Central memory CD8-positive, alpha-beta T cell (primary cell): Measurements from ENCODE around the gene KCNQ4.

Source experiments
- ATAC-seq: fragments of 150-1000 bp; cut with Tn5 transposase; replicated peaks from 2 replicates; pipeline ENCODE4 v1.10.0; 2022; ENCODE audit warnings: mild to moderate bottlenecking, moderate FRiP score, moderate number of reproducible peaks; ENCODE audit not compliant: poor library complexity, severe bottlenecking; ENCODE audit errors: extremely low read depth
- DNase-seq, 2 donors: peaks; one replicate each; pipeline ENCODE4 v3.0.0; 2021; ENCODE audit warnings: low spot score in 2 of 2
- H3K27ac Mint-ChIP-seq: one replicate; pipeline ENCODE4 v1.8.0; 2022; ENCODE audit warnings: low read depth, mild to moderate bottlenecking, moderate library complexity, mixed read lengths
- H3K27me3 Mint-ChIP-seq: one replicate; pipeline ENCODE4 v1.8.0; 2022; ENCODE audit warnings: mixed read lengths
- H3K36me3 Mint-ChIP-seq: one replicate; pipeline ENCODE4 v1.8.0; 2022; ENCODE audit warnings: mild to moderate bottlenecking, moderate library complexity, mixed read lengths; ENCODE audit not compliant: insufficient read depth
- H3K4me1 Mint-ChIP-seq: one replicate; pipeline ENCODE4 v1.8.0; 2022; ENCODE audit warnings: mixed read lengths
- H3K4me3 Mint-ChIP-seq: one replicate; pipeline ENCODE4 v1.8.0; 2022; ENCODE audit warnings: mild to moderate bottlenecking, moderate library complexity, mixed read lengths
- H3K9me3 Mint-ChIP-seq: one replicate; pipeline ENCODE4 v1.8.0; 2022; ENCODE audit warnings: mixed read lengths

The KCNQ4 gene

GRCh38 chr1:40774266-40774998, 9.2 kb upstream of the KCNQ4 start:
- ATAC-seq = no peak
- peaks cover 32% of the 10 kb centered on the region for H3K36me3 Mint-ChIP-seq
- H3K27ac Mint-ChIP-seq = no peak overlapping the region
- no peaks in the 10 kb centered on the region for H3K9me3 Mint-ChIP-seq
- peak in 1 of 2 donors; percentile 51 for DNase-seq
- no peaks in the 10 kb centered on the region for H3K27me3 Mint-ChIP-seq
- no peaks in the 10 kb centered on the region for H3K4me1 Mint-ChIP-seq
- H3K4me3 Mint-ChIP-seq = no peak overlapping the region

GRCh38 chr1:40776236-40777072, 7.1 kb upstream of the KCNQ4 start:
- Mint-ChIP-seq H3K27me3 (peaks cover 5% of the 10 kb centered on the region), H3K36me3 (peaks cover 19% of the 10 kb centered on the region)
- no peak for ATAC-seq

GRCh38 chr1:40777224-40777970, 6.2 kb upstream of the KCNQ4 start:
- H3K9me3 Mint-ChIP-seq = no peaks in the 10 kb centered on the region
- no peaks in the 10 kb centered on the region for H3K4me1 Mint-ChIP-seq
- peaks cover 12% of the 10 kb centered on the region for H3K36me3 Mint-ChIP-seq
- DNase-seq (no peak), ATAC-seq (no peak)
- H3K27me3 Mint-ChIP-seq = peaks cover 13% of the 10 kb centered on the region
- H3K27ac Mint-ChIP-seq = no peak overlapping the region
- H3K4me3 Mint-ChIP-seq = no peak overlapping the region

More at GRCh38 chr1:40776236-40777072, 7.1 kb upstream of the KCNQ4 start:
- H3K4me1 Mint-ChIP-seq = no peaks in the 10 kb centered on the region
- H3K27ac Mint-ChIP-seq = peak overlapping the region; percentile 44
- no peak overlapping the region for H3K4me3 Mint-ChIP-seq
- H3K9me3 Mint-ChIP-seq = no peaks in the 10 kb centered on the region
- no peak for DNase-seq

- DNase-seq (no peak), ATAC-seq (no peak)
- Mint-ChIP-seq H3K27ac (no peak overlapping the region), H3K4me1 (peaks cover 11% of the 10 kb centered on the region), H3K4me3 (no peak overlapping the region), H3K9me3 (no peaks in the 10 kb centered on the region), H3K27me3 (peaks cover 44% of the 10 kb centered on the region), H3K36me3 (peaks cover 7% of the 10 kb centered on the region)
Observed at GRCh38 chr1:40780678-40781607, 2.6 kb upstream of the KCNQ4 start.

GRCh38 chr1:40781608-40781971, 2.0 kb upstream of the KCNQ4 start:
- H3K4me3 Mint-ChIP-seq = no peak overlapping the region
- no peak for DNase-seq
- H3K4me1 Mint-ChIP-seq = peaks cover 11% of the 10 kb centered on the region
- no peak overlapping the region for H3K27ac Mint-ChIP-seq
- peaks cover 46% of the 10 kb centered on the region for H3K27me3 Mint-ChIP-seq
- H3K9me3 Mint-ChIP-seq = no peaks in the 10 kb centered on the region
- H3K36me3 Mint-ChIP-seq = peaks cover 4% of the 10 kb centered on the region
- ATAC-seq = no peak

GRCh38 chr1:40782371-40782956, 1.1 kb upstream of the KCNQ4 start:
- H3K36me3 Mint-ChIP-seq = peaks cover 2% of the 10 kb centered on the region
- peak overlapping the region; percentile 46 for H3K4me3 Mint-ChIP-seq
- H3K27me3 Mint-ChIP-seq = peaks cover 46% of the 10 kb centered on the region
- no peak overlapping the region for H3K27ac Mint-ChIP-seq
- no peak for DNase-seq
- no peak for ATAC-seq
- H3K9me3 Mint-ChIP-seq = no peaks in the 10 kb centered on the region
- H3K4me1 Mint-ChIP-seq = peaks cover 11% of the 10 kb centered on the region

GRCh38 chr1:40784141-40784770, 669 bp downstream of the KCNQ4 start:
- Mint-ChIP-seq H3K27me3 (peaks cover 46% of the 10 kb centered on the region), H3K4me3 (peak overlapping the region; percentile 72), H3K4me1 (peaks cover 11% of the 10 kb centered on the region), H3K36me3 (no peaks in the 10 kb centered on the region), H3K27ac (no peak overlapping the region), H3K9me3 (no peaks in the 10 kb centered on the region)
- no peak for DNase-seq
- no peak for ATAC-seq

- Mint-ChIP-seq H3K9me3 (no peaks in the 10 kb centered on the region), H3K27me3 (peaks cover 46% of the 10 kb centered on the region), H3K4me3 (peak overlapping the region; percentile 72), H3K4me1 (peaks cover 11% of the 10 kb centered on the region), H3K36me3 (no peaks in the 10 kb centered on the region), H3K27ac (no peak overlapping the region)
- no peak for ATAC-seq
- no peak for DNase-seq
Observed at GRCh38 chr1:40784771-40785151, 1.2 kb downstream of the KCNQ4 start.

- peak overlapping the region; percentile 72 for H3K4me3 Mint-ChIP-seq
- no peaks in the 10 kb centered on the region for H3K36me3 Mint-ChIP-seq
- DNase-seq (no peak), ATAC-seq (no peak)
- peaks cover 46% of the 10 kb centered on the region for H3K27me3 Mint-ChIP-seq
- H3K27ac Mint-ChIP-seq = no peak overlapping the region
- H3K4me1 Mint-ChIP-seq = peaks cover 11% of the 10 kb centered on the region
- H3K9me3 Mint-ChIP-seq = no peaks in the 10 kb centered on the region
Observed at GRCh38 chr1:40785446-40785845, 1.9 kb downstream of the KCNQ4 start.

- no peaks in the 10 kb centered on the region for H3K9me3 Mint-ChIP-seq
- H3K4me3 Mint-ChIP-seq = no peak overlapping the region
- H3K27ac Mint-ChIP-seq = no peak overlapping the region
- DNase-seq (no peak), ATAC-seq (no peak)
- peaks cover 42% of the 10 kb centered on the region for H3K27me3 Mint-ChIP-seq
- H3K4me1 Mint-ChIP-seq = peaks cover 11% of the 10 kb centered on the region
- no peaks in the 10 kb centered on the region for H3K36me3 Mint-ChIP-seq
Observed at GRCh38 chr1:40786171-40786994, 2.8 kb downstream of the KCNQ4 start.
